Hepatocyte (in vitro differentiated cells): Measurements from ENCODE around the gene CELF4. TPM values are rescaled to one million over a fixed set of nuclear protein-coding genes. Genes with fewer than 3 reads are reported as not detected.

Source experiments
- DNase-seq: peaks from one replicate; pipeline ENCODE4 v3.0.0-alpha.2; 2016; ENCODE audit warnings: low spot score
- H2AFZ ChIP-seq: fragments of 200-600 bp; sonication (generic); 2 replicates; pipeline ENCODE4 v1.6.0; 2016; ENCODE audit warnings: antibody characterized with exemption, mild to moderate bottlenecking
- H3K27ac ChIP-seq: fragments of 200-600 bp; sonication (generic); 2 replicates; pipeline ENCODE4 v1.5.1; 2016; ENCODE audit warnings: mild to moderate bottlenecking
- H3K27me3 ChIP-seq: fragments of 200-600 bp; sonication (generic); 2 replicates; pipeline ENCODE4 v1.6.1; 2016
- H3K36me3 ChIP-seq: fragments of 200-600 bp; sonication (generic); replicated peaks from 2 replicates; pipeline ENCODE4 v1.5.1; 2016; ENCODE audit warnings: low read depth; ENCODE audit not compliant: insufficient read depth
- H3K4me1 ChIP-seq: fragments of 200-600 bp; sonication (generic); 2 replicates; pipeline ENCODE4 v1.5.1; 2016; ENCODE audit warnings: mild to moderate bottlenecking, moderate library complexity; ENCODE audit not compliant: insufficient read depth
- H3K4me2 ChIP-seq: fragments of 200-600 bp; sonication (generic); 2 replicates; pipeline ENCODE4 v1.6.0; 2016
- H3K4me3 ChIP-seq: fragments of 200-600 bp; sonication (generic); 2 replicates; pipeline ENCODE4 v1.5.1; 2016; ENCODE audit warnings: mild to moderate bottlenecking
- H3K79me2 ChIP-seq: fragments of 200-600 bp; sonication (generic); 2 replicates; pipeline ENCODE4 v1.6.0; 2017; ENCODE audit warnings: mild to moderate bottlenecking
- H3K9me2 ChIP-seq: fragments of 200-600 bp; sonication (generic); replicated peaks from 2 replicates; pipeline ENCODE4 v1.6.0; 2017; ENCODE audit warnings: mild to moderate bottlenecking; ENCODE audit not compliant: insufficient read depth
- H3K9me3 ChIP-seq: fragments of 200-600 bp; sonication (generic); 2 replicates; pipeline ENCODE4 v1.5.1; 2016; ENCODE audit warnings: low read depth, mild to moderate bottlenecking
- H4K20me1 ChIP-seq: fragments of 200-600 bp; sonication (generic); 2 replicates; pipeline ENCODE4 v1.6.0; 2016; ENCODE audit warnings: mild to moderate bottlenecking; ENCODE audit not compliant: insufficient read depth, poor library complexity, severe bottlenecking
- EZH2 ChIP-seq: fragments of 200-600 bp; sonication (generic); IDR thresholded peaks from 2 replicates; pipeline ENCODE4 v1.6.1; 2016; ENCODE audit warnings: antibody characterized with exemption, mild to moderate bottlenecking, borderline replicate concordance
- EZH2phosphoT487 ChIP-seq: fragments of 200-600 bp; sonication (generic); IDR thresholded peaks from one replicate; pipeline ENCODE4 v1.6.1; 2018; ENCODE audit warnings: antibody characterized with exemption, mild to moderate bottlenecking, low read depth, moderate library complexity; ENCODE audit not compliant: unreplicated experiment, severe bottlenecking
- WGBS: methylation state at CpG from one replicate; pipeline ENCODE4 v1.1.6; 2016; ENCODE audit warnings: low lambda C conversion rate; ENCODE audit errors: missing lambda C conversion rate; 5-methylcytosine and 5-hydroxymethylcytosine counted together
- polyA plus RNA-seq: library from polyadenylated mRNA; unstranded; fragments of >200 nt; fragmentation: Nextera tagmentation; extraction: Ambion mirVana; gene quantifications from 2 replicates; pipeline ENCODE4 v1.2.1, GENCODE V29; 2016
- total RNA-seq: library from RNA; depleted of rRNA; stranded (reverse); fragments of >200 nt; gene quantifications from 2 replicates; pipeline ENCODE4 v1.2.3, GENCODE V29; 2014
- TF ChIP-seq, protein P1 (sequence below): fragments of 200-600 bp; sonication (generic); IDR thresholded peaks from 2 replicates; pipeline ENCODE4 v1.5.1; 2016; ENCODE audit warnings: antibody characterized with exemption, mild to moderate bottlenecking; ENCODE audit not compliant: poor library complexity

The CELF4 gene
- total and polyA plus RNA-seq, 2 experiments from 2014 or later, result 1.3 to 2.9 TPM

DNA sequence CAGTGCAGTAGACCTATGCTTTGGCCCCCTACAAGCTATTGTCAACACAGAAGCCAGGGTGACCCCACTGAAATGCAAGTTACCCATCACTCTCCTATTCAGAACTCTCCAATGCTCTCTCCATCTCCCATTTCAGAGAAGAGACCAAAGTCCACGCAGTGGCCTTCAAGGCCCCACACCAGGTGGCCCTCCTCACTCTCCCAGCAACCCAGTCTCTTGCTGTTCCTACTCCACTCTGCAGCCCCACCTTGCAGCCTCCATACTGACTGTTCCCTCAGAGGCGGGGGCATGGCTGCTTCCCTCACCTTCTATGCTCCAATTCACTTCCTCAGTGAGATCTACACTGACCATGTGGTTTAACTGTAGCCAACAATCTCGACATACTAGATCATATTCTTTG lies 313.3 kb downstream of the CELF4 start:
- Histone ChIP-seq H2AFZ (no peak overlapping the region), H3K36me3 (no peaks in the 10 kb centered on the region), H3K4me2 (peak overlapping the region; percentile 99), H3K27me3 (peaks cover 5% of the 10 kb centered on the region), H3K4me1 (peaks cover 10% of the 10 kb centered on the region), H3K79me2 (no peaks in the 10 kb centered on the region), H3K4me3 (no peak overlapping the region), H3K9me2 (no peaks in the 10 kb centered on the region), H3K27ac (no peak overlapping the region), H4K20me1 (no peaks in the 10 kb centered on the region), H3K9me3 (no peaks in the 10 kb centered on the region)
- TF ChIP-seq EZH2phosphoT487, result no peak
- TF ChIP-seq EZH2, result no peak
- DNase-seq, result no peak
- 88% methylated on average over 3 of the region's 3 CpGs for WGBS

DNA sequence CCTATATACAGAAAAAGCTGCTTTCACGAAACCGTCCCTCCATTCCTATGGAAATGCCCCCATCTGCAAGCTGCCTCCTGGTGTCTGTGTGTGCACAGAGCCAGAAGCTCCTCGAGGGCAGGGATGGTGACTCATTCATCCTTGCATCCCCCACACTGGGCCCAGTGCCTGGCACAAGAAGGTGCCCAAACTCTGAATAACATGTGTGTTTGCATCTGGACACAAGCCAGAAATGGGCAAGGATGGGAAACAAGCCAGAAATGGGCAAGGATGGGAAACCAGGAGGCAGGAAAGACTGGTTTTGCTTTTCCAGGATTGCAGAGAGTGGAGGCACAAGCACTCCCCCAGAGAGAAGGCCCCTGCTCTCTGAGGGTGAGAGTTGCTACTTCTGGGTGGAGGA lies 313.9 kb downstream of the CELF4 start:
- Histone ChIP-seq H3K4me3 (no peak overlapping the region), H4K20me1 (no peaks in the 10 kb centered on the region), H3K36me3 (no peaks in the 10 kb centered on the region), H3K4me1 (peaks cover 10% of the 10 kb centered on the region), H3K27me3 (peaks cover 5% of the 10 kb centered on the region), H2AFZ (no peak overlapping the region), H3K27ac (no peak overlapping the region), H3K4me2 (no peak overlapping the region), H3K9me3 (no peaks in the 10 kb centered on the region), H3K79me2 (no peaks in the 10 kb centered on the region), H3K9me2 (no peaks in the 10 kb centered on the region)
- no peak for DNase-seq
- TF ChIP-seq EZH2phosphoT487 (no peak), EZH2 (no peak)
- TF ChIP-seq, protein P1, sequence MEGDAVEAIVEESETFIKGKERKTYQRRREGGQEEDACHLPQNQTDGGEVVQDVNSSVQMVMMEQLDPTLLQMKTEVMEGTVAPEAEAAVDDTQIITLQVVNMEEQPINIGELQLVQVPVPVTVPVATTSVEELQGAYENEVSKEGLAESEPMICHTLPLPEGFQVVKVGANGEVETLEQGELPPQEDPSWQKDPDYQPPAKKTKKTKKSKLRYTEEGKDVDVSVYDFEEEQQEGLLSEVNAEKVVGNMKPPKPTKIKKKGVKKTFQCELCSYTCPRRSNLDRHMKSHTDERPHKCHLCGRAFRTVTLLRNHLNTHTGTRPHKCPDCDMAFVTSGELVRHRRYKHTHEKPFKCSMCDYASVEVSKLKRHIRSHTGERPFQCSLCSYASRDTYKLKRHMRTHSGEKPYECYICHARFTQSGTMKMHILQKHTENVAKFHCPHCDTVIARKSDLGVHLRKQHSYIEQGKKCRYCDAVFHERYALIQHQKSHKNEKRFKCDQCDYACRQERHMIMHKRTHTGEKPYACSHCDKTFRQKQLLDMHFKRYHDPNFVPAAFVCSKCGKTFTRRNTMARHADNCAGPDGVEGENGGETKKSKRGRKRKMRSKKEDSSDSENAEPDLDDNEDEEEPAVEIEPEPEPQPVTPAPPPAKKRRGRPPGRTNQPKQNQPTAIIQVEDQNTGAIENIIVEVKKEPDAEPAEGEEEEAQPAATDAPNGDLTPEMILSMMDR, result no peak
- WGBS, result 73% methylated on average over 3 of the region's 3 CpGs

DNA sequence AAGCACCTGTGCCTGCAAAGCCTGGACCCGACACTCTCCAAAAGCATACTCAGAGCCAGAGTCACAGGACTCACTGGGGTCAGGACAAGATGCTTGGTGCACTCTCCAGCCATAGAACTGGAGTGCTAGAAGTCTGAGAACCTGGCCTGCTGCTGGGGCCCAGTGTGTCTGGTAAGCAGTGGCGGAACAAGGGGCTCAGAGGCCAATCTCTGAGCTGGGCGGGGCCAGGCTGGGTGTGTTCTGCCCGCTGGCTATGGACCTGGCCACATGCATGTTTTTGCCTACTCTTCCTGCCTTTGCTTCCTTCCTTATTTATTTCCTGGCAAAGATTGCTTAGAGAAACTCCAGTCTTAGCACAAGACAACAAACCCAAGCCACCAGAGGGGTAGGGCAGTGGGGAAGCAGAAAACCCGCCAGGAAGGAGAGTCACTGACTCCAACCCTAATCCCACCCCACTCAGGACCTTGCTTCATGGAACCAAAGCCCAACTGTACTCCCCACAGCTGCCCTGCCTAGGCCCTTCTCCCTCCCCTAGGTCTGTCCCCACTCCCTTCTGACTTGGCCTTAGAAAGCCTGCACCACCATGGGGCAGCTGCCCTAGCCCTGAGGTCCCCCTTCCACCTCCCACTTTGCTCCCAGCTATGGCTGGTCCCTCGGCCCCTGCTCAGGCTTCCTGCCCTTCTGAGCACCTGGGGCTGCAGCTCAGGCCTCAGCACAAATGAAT lies 315.5 kb downstream of the CELF4 start:
- Histone ChIP-seq H4K20me1 (no peaks in the 10 kb centered on the region), H2AFZ (no peak overlapping the region), H3K4me1 (peaks cover 10% of the 10 kb centered on the region), H3K4me3 (no peak overlapping the region), H3K9me3 (no peaks in the 10 kb centered on the region), H3K9me2 (no peaks in the 10 kb centered on the region), H3K27me3 (no peaks in the 10 kb centered on the region), H3K79me2 (no peaks in the 10 kb centered on the region), H3K27ac (no peak overlapping the region), H3K36me3 (no peaks in the 10 kb centered on the region), H3K4me2 (no peak overlapping the region)
- DNase-seq, result no peak
- WGBS, result 86% methylated on average over 6 of the region's 6 CpGs
- no peak for TF ChIP-seq EZH2
- TF ChIP-seq EZH2phosphoT487, result no peak
- TF ChIP-seq, protein P1, result no peak

DNA sequence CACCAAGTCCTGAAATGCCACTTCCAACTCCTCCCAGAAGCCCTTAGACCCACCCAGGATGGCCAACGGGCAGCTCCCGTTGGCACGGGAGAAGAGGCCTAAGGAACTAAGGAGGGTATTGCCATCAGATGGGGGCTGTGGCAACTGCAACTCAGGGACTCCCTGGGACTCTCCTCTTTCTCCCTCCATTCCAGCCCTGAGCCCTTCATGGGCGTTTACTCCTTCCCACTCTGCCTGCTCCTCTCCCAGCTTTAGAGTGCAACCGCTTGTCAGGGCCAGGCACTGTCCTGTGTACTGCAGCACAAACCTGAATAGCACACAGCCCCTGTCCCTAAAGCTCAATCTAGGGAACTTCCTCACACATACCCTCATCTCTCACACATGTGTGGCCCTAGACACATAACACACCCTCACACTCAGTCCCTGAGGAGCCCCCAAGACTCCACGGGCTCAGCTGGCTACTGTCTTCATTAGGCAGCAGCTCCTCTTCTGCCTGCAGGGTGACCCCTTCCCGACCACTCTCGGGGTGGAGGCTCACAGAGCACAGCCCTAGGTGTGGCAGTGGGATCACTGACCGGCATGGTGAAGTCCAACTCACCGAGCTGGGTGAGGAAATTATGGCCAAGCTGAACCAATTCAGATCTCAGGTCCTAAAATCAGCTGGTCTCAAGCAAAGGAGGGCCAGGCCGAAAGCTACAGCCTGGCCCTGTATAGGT lies 316.3 kb downstream of the CELF4 start:
- no peaks in the 10 kb centered on the region for H3K9me3 ChIP-seq
- no peak for DNase-seq
- no peaks in the 10 kb centered on the region for H3K79me2 ChIP-seq
- no peaks in the 10 kb centered on the region for H3K27me3 ChIP-seq
- no peak overlapping the region for H2AFZ ChIP-seq
- no peaks in the 10 kb centered on the region for H3K36me3 ChIP-seq
- TF ChIP-seq, protein P1, result no peak
- TF ChIP-seq EZH2, result no peak
- no peak for TF ChIP-seq EZH2phosphoT487
- no peak overlapping the region for H3K27ac ChIP-seq
- no peaks in the 10 kb centered on the region for H3K9me2 ChIP-seq
- no peaks in the 10 kb centered on the region for H4K20me1 ChIP-seq
- WGBS, result 87% methylated on average over 11 of the region's 11 CpGs
- no peak overlapping the region for H3K4me3 ChIP-seq
- no peak overlapping the region for H3K4me2 ChIP-seq
- H3K4me1 ChIP-seq, result peaks cover 7% of the 10 kb centered on the region
